HCT116 (cell line): ENCODE data around the gene PRPF38A. TPM values are rescaled to one million over a fixed set of nuclear protein-coding genes. Genes with fewer than 3 reads are reported as not detected.

Experiments used
- ATAC-seq: fragments of 200-7000 bp; cut with Tn5 transposase; 2 replicates; pipeline ENCODE4 v1.9.1; 2020; ENCODE audit warnings: mild to moderate bottlenecking, moderate library complexity
- BruUV-seq: library from RNA; stranded (reverse); fragments of 400-500 nt; replicated peaks from 2 replicates; lab custom pipeline; 2021; lab: Mats Ljungman, UMichigan
- CTCF ChIA-PET: fragments of 300-600 bp; sonication (Branson Sonifier 250); formaldehyde crosslinking; loops from one replicate; lab custom pipeline; 2021; ENCODE audit warnings: antibody characterized with exemption; lab: Charles Lee
- POLR2A ChIA-PET: fragments of 300-600, 350-600 bp; sonication (Branson Sonifier 250); formaldehyde crosslinking; loops from one replicate; lab custom pipeline; 2021; ENCODE audit warnings: antibody characterized with exemption; lab: Charles Lee
- RAD21 ChIA-PET, 2 experiments: fragments of 300-600 bp; sonication (Branson Sonifier 250); formaldehyde crosslinking; loops; one replicate each; lab custom pipeline; 2023; ENCODE audit warnings: low total read pairs in 2 of 2; ENCODE audit not compliant: uncharacterized antibody in 2 of 2, unreplicated experiment in 2 of 2, low non-redundant PET in 1 of 2; lab: Charles Lee
- DNase-seq: peaks from one replicate; pipeline ENCODE4 v3.0.0-alpha.2; 2010; ENCODE audit warnings: low read depth, low spot score
- H2AFZ ChIP-seq: fragments of 200-600 bp; shearing (Covaris generic), sonication (generic); 2 replicates; pipeline ENCODE4 v1.6.1; 2017; ENCODE audit warnings: low read depth, mixed run types, mixed read lengths, antibody characterized with exemption, low read length; ENCODE audit not compliant: poor library complexity, severe bottlenecking
- H3K27ac ChIP-seq: 2 replicates; pipeline ENCODE4 v1.5.1; 2012; ENCODE audit warnings: low read depth, low read length
- H3K27me3 ChIP-seq: fragments of 200-600 bp; sonication (generic); 2 replicates; pipeline ENCODE4 v1.6.1; 2016; ENCODE audit warnings: mixed run types, low read length, mixed read lengths; ENCODE audit not compliant: insufficient read depth
- H3K36me3 ChIP-seq, 2 experiments: fragments of 200-500 bp in 1 of 2; fragments of 200-600 bp in 1 of 2; sonication (Bioruptor generic) in 1 of 2; sonication (generic) in 1 of 2; 2 replicates each; pipeline versions ENCODE4 v1.5.1 to v1.6.1; 2014 to 2016; ENCODE audit warnings: low read length in 2 of 2, inconsistent platforms in 1 of 2, mixed read lengths in 1 of 2, mixed run types in 1 of 2; ENCODE audit not compliant: insufficient read depth in 2 of 2, control insufficient read depth in 1 of 2
- H3K4me1 ChIP-seq, 2 experiments: fragments of 200-600 bp in 1 of 2; sonication (generic) in 1 of 2; 2 replicates each; pipeline versions ENCODE4 v1.5.1 to v1.6.1; 2012 to 2017; ENCODE audit warnings: low read length in 2 of 2, inconsistent platforms in 1 of 2, mild to moderate bottlenecking in 1 of 2, mixed read lengths in 1 of 2, mixed run types in 1 of 2, moderate library complexity in 1 of 2; ENCODE audit not compliant: insufficient read depth in 2 of 2, control insufficient read depth in 1 of 2
- H3K4me2 ChIP-seq: fragments of 200-600 bp; sonication (generic); 2 replicates; pipeline ENCODE4 v1.6.1; 2017; ENCODE audit warnings: mixed run types, low read length, mixed read lengths
- H3K4me3 ChIP-seq, 2 experiments: fragments of 200-600 bp in 1 of 2; sonication (generic) in 1 of 2; replicated peaks in 1 of 2; 2 replicates each; pipeline ENCODE4 v1.5.1; 2011 to 2016; ENCODE audit warnings: low read length in 2 of 2, control low read depth in 1 of 2, low read depth in 1 of 2, mild to moderate bottlenecking in 1 of 2, mixed read lengths in 1 of 2, mixed run types in 1 of 2
- H3K79me2 ChIP-seq: fragments of 200-600 bp; sonication (generic); 2 replicates; pipeline ENCODE4 v1.6.1; 2017; ENCODE audit warnings: mild to moderate bottlenecking, mixed run types, low read length, moderate library complexity, mixed read lengths; ENCODE audit not compliant: insufficient read depth
- H3K9ac ChIP-seq: fragments of 200-600 bp; sonication (generic); 2 replicates; pipeline ENCODE4 v1.6.1; 2016; ENCODE audit warnings: low read length, mixed read lengths
- H3K9me2 ChIP-seq: fragments of 200-600 bp; sonication (generic), shearing (Covaris generic); 2 replicates; pipeline ENCODE4 v1.6.1; 2017; ENCODE audit warnings: mixed run types, mild to moderate bottlenecking, moderate library complexity; ENCODE audit not compliant: insufficient read depth
- H3K9me3 ChIP-seq, 2 experiments: fragments of 200-500 bp in 1 of 2; fragments of 200-600 bp in 1 of 2; sonication (Bioruptor generic) in 1 of 2; sonication (generic) in 1 of 2; 2 replicates each; pipeline ENCODE4 v1.6.1; 2014 to 2017; ENCODE audit warnings: low read length in 2 of 2, mixed read lengths in 2 of 2, inconsistent platforms in 1 of 2, low read depth in 1 of 2, mild to moderate bottlenecking in 1 of 2, mixed run types in 1 of 2, moderate library complexity in 1 of 2; ENCODE audit not compliant: control insufficient read depth in 1 of 2, insufficient read depth in 1 of 2
- H4K20me1 ChIP-seq: fragments of 200-600 bp; sonication (generic), shearing (Covaris generic); 2 replicates; pipeline ENCODE4 v1.6.1; 2017; ENCODE audit warnings: mixed run types, mild to moderate bottlenecking, moderate library complexity; ENCODE audit not compliant: insufficient read depth
- CEBPB ChIP-seq: IDR thresholded peaks from 2 replicates; pipeline ENCODE4 v1.6.1; 2012; ENCODE audit warnings: low read depth
- EGR1 ChIP-seq: IDR thresholded peaks from 2 replicates; pipeline ENCODE4 v1.6.1; 2012; ENCODE audit warnings: low read depth
- ELF1 ChIP-seq: IDR thresholded peaks from 2 replicates; pipeline ENCODE4 v1.6.1; 2012; ENCODE audit warnings: low read depth, borderline replicate concordance
- FOSL1 ChIP-seq: IDR thresholded peaks from 2 replicates; pipeline ENCODE4 v1.6.1; 2012; ENCODE audit warnings: low read depth
- POLR2A ChIP-seq: IDR thresholded peaks from 2 replicates; pipeline ENCODE4 v1.7.0; 2011; ENCODE audit warnings: borderline replicate concordance; ENCODE audit not compliant: insufficient read depth, insufficient read length; ENCODE audit errors: extremely low read depth
- POLR2AphosphoS5 ChIP-seq: IDR thresholded peaks from 2 replicates; pipeline ENCODE4 v1.6.1; 2011; ENCODE audit warnings: mild to moderate bottlenecking, low read depth, low read length, moderate library complexity
- RAD21 ChIP-seq: IDR thresholded peaks from 2 replicates; pipeline ENCODE4 v1.6.1; 2012; ENCODE audit warnings: low read depth, mild to moderate bottlenecking
- SIN3A ChIP-seq: IDR thresholded peaks from 2 replicates; pipeline ENCODE4 v1.6.1; 2012; ENCODE audit warnings: low read depth
- SP1 ChIP-seq: IDR thresholded peaks from 2 replicates; pipeline ENCODE4 v1.6.1; 2012; ENCODE audit warnings: low read depth
- SRF ChIP-seq: IDR thresholded peaks from 2 replicates; pipeline ENCODE4 v1.6.1; 2012; ENCODE audit warnings: low read depth
- TCF7L2 ChIP-seq: IDR thresholded peaks from 2 replicates; pipeline ENCODE4 v1.7.0; 2011; ENCODE audit warnings: borderline replicate concordance, inconsistent platforms; ENCODE audit not compliant: insufficient read depth, insufficient read length; ENCODE audit errors: extremely low read depth
- YY1 ChIP-seq: IDR thresholded peaks from 2 replicates; pipeline ENCODE4 v1.6.1; 2011; ENCODE audit warnings: low read length, low read depth, moderate library complexity, mild to moderate bottlenecking; ENCODE audit not compliant: insufficient replicate concordance; ENCODE audit errors: extremely low read depth
- ZFX ChIP-seq: fragments of 450-650 bp; IDR thresholded peaks from 2 replicates; pipeline ENCODE4 v1.6.1; 2017
- ZNF274 ChIP-seq: fragments of 200-500 bp; sonication (Bioruptor generic); IDR thresholded peaks from 2 replicates; pipeline ENCODE4 v1.6.1; 2014; ENCODE audit warnings: mild to moderate bottlenecking, low read depth, low read length, inconsistent platforms
- intact Hi-C: fragments of 100-400 bp; cut with micrococcal nuclease; formaldehyde crosslinking; loops from 2 replicates; pipeline ENCODE4 v1.10.0; 2022
- total RNA-seq: library from RNA; stranded (reverse); gene quantifications from one replicate; pipeline ENCODE4 v1.2.1, GENCODE V29; 2021; ENCODE audit not compliant: unreplicated experiment
- TF ChIP-seq, protein P1 (sequence below), 3 experiments: fragments of 200-600 bp in 1 of 3; sonication (generic) in 1 of 3; IDR thresholded peaks in 2 of 3; conservative IDR thresholded peaks in 1 of 3; 2 replicates each; pipeline ENCODE4 v1.5.1; 2012 to 2017; ENCODE audit warnings: low read depth in 2 of 3, low read length in 2 of 3, antibody characterized with exemption in 1 of 3, borderline replicate concordance in 1 of 3, control low read depth in 1 of 3, mild to moderate bottlenecking in 1 of 3, mixed read lengths in 1 of 3, mixed run types in 1 of 3, moderate library complexity in 1 of 3; ENCODE audit not compliant: insufficient read depth in 1 of 3
- TF ChIP-seq, protein P2 (sequence below): IDR thresholded peaks from 2 replicates; pipeline ENCODE4 v1.6.1; 2011; ENCODE audit warnings: mild to moderate bottlenecking, low read length, moderate library complexity; ENCODE audit not compliant: insufficient replicate concordance; ENCODE audit errors: extremely low read depth
- TF ChIP-seq, protein P3 (sequence below): IDR thresholded peaks from 2 replicates; pipeline ENCODE4 v1.6.1; 2012

PRPF38A gene
- total RNA-seq, 1 experiment from 2014 or later, result 50.2 TPM

DNA sequence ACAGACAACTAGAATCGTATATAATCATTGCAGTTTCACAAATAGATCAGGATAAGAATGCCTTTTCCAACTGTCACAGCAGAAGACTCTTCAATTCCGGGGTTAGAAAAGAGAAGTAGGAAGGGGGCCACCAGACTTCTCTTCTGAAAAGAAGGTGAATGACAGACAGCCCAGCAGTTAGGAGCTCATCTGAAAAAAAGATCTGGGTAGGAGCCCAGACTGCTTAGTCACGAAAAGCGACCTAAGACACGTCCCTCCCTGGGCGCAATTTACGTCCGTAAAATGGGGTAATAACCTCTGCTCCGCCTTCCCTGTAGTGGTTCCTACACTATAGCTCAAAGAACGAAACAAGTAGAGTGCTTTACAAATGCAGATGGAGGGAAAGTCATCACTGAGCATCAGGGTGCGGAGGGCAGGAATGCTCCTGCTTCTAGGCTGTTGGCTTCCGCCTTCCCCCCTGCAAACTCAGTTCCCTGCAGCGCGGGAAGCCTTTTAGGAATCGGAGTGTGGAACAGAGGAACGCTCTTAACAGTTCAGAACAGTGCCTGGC lies 761 bp upstream of the PRPF38A start:
- TF ChIP-seq POLR2AphosphoS5 (no peak), EGR1 (no peak), TCF7L2 (no peak), ZFX (no peak), SP1 (no peak), SRF (no peak), ELF1 (no peak), FOSL1 (no peak), YY1 (no peak), ZNF274 (no peak), SIN3A (no peak), POLR2A (no peak), RAD21 (no peak), CEBPB (no peak)
- TF ChIP-seq, protein P1, sequence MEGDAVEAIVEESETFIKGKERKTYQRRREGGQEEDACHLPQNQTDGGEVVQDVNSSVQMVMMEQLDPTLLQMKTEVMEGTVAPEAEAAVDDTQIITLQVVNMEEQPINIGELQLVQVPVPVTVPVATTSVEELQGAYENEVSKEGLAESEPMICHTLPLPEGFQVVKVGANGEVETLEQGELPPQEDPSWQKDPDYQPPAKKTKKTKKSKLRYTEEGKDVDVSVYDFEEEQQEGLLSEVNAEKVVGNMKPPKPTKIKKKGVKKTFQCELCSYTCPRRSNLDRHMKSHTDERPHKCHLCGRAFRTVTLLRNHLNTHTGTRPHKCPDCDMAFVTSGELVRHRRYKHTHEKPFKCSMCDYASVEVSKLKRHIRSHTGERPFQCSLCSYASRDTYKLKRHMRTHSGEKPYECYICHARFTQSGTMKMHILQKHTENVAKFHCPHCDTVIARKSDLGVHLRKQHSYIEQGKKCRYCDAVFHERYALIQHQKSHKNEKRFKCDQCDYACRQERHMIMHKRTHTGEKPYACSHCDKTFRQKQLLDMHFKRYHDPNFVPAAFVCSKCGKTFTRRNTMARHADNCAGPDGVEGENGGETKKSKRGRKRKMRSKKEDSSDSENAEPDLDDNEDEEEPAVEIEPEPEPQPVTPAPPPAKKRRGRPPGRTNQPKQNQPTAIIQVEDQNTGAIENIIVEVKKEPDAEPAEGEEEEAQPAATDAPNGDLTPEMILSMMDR (IDR thresholded peaks at IDR 0.05 in 2 of 3, conservative IDR thresholded peaks at IDR 0.05 in 1 of 3; ENCODE audit: borderline replicate concordance in 1 of 3, insufficient read depth in 1 of 3, low read depth in 2 of 3, low read length in 2 of 3), result no peak
- TF ChIP-seq, protein P2, sequence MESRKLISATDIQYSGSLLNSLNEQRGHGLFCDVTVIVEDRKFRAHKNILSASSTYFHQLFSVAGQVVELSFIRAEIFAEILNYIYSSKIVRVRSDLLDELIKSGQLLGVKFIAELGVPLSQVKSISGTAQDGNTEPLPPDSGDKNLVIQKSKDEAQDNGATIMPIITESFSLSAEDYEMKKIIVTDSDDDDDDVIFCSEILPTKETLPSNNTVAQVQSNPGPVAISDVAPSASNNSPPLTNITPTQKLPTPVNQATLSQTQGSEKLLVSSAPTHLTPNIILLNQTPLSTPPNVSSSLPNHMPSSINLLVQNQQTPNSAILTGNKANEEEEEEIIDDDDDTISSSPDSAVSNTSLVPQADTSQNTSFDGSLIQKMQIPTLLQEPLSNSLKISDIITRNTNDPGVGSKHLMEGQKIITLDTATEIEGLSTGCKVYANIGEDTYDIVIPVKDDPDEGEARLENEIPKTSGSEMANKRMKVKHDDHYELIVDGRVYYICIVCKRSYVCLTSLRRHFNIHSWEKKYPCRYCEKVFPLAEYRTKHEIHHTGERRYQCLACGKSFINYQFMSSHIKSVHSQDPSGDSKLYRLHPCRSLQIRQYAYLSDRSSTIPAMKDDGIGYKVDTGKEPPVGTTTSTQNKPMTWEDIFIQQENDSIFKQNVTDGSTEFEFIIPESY, result no peak
- TF ChIP-seq, protein P3, sequence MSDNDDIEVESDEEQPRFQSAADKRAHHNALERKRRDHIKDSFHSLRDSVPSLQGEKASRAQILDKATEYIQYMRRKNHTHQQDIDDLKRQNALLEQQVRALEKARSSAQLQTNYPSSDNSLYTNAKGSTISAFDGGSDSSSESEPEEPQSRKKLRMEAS, result no peak
- TF ChIP-seq, all 23 proteins: peak for 0
- intact Hi-C loops, result loop anchor here (2.0 kb wide), 1 partner anchor 283 kb away; no protein-coding TSS in a partner anchor
- H2AFZ ChIP-seq, result no peak overlapping the region
- BruUV-seq, result TSS peak; percentile 67
- ATAC-seq (peak; percentile 61), DNase-seq (peak; percentile 55)
- H3K4me3 ChIP-seq, result peak overlapping the region; percentile 99
- RAD21 ChIA-PET, result no interaction called here
- H3K9me2 ChIP-seq, result no peaks in the 10 kb centered on the region
- no peaks in the 10 kb centered on the region for H3K27me3 ChIP-seq
- CTCF ChIA-PET, result interaction anchor here (1.1 to 2.3 kb wide), 3 partner anchors 262 to 282 kb away, joined by 3 to 7 read pairs (median 3); no protein-coding TSS in a partner anchor
- H4K20me1 ChIP-seq, result no peaks in the 10 kb centered on the region
- H3K4me2 ChIP-seq, result peak overlapping the region; percentile 77
- peak overlapping the region; percentile 93 for H3K27ac ChIP-seq
- H3K9me3 ChIP-seq, result no peaks in the 10 kb centered on the region
- H3K79me2 ChIP-seq, result peaks cover 81% of the 10 kb centered on the region
- H3K36me3 ChIP-seq, result peaks cover 7 to 35% of the 10 kb centered on the region in 2 experiments
- POLR2A ChIA-PET, result interaction anchor here (0.7 to 1.3 kb wide), 5 partner anchors 10 to 499 kb away, joined by 3 to 9 read pairs (median 4); partner anchors contain the start of gene ZYG11B
- peak overlapping the region; percentile 98 for H3K9ac ChIP-seq
- H3K4me1 ChIP-seq, result peaks cover 2 to 14% of the 10 kb centered on the region in 2 experiments; a peak in 2 of 4 replicates
